Posterior vena cava (tissue), 2 donors: ENCODE measurements around the gene MLLT3. TPM values are rescaled to one million over a fixed set of nuclear protein-coding genes. Genes with fewer than 3 reads are reported as not detected.

Experiments used
- DNase-seq: peaks from one replicate; pipeline ENCODE4 v3.0.0-alpha.2; 2020; ENCODE audit warnings: low spot score
- intact Hi-C, 2 donors: fragments of 100-400 bp; cut with DNase I; formaldehyde crosslinking; loops; one replicate each; pipeline versions ENCODE4 v1.14.1 to v1.14.2; 2022 to 2023
- total RNA-seq, 2 donors: library from RNA; stranded (reverse); fragmentation: NEBNext Ultra II Directional; extraction: Animal tissue kit (Norgen Biotek cat#: 25700); gene quantifications; one replicate each; pipeline ENCODE4 v1.2.1, GENCODE V29; 2021
- donor health status: DM: yes; HTN: yes; CAD: no.
- donor health status: DM: yes; HTN: yes; CAD: no.

Gene MLLT3
- total RNA-seq, 2 donors from 2014 or later = 6.5 to 7.6 TPM

- intact Hi-C loops = no loop called here
- no peak for DNase-seq
Observed at GRCh38 chr9:20538092-20538491, 84.2 kb downstream of the MLLT3 start.

- intact Hi-C loops = no loop called here
- DNase-seq = no peak
Observed at GRCh38 chr9:20537294-20537693, 85.0 kb downstream of the MLLT3 start.

- intact Hi-C loops = no loop called here
- no peak for DNase-seq
Observed at GRCh38 chr9:20532584-20532983, 89.7 kb downstream of the MLLT3 start.

GRCh38 chr9:20529837-20530236, 92.5 kb downstream of the MLLT3 start:
- no peak for DNase-seq
- intact Hi-C loops = no loop called here

- no peak for DNase-seq
- intact Hi-C loops = no loop called here
Observed at GRCh38 chr9:20528253-20528652, 94.0 kb downstream of the MLLT3 start.

GRCh38 chr9:20526500-20527319, 95.6 kb downstream of the MLLT3 start:
- intact Hi-C loops = no loop called here
- DNase-seq = no peak

- DNase-seq = no peak
- intact Hi-C loops = no loop called here
Observed at GRCh38 chr9:20524776-20525175, 97.5 kb downstream of the MLLT3 start.

GRCh38 chr9:20518737-20519136, 103.6 kb downstream of the MLLT3 start:
- intact Hi-C loops = loop anchor here in 1 of 2 donors (10.0 kb wide), 1 partner anchor 84 kb away; no protein-coding TSS in a partner anchor
- no peak for DNase-seq

- intact Hi-C loops = loop anchor here in 1 of 2 donors (10.0 kb wide), 1 partner anchor 79 kb away; no protein-coding TSS in a partner anchor
- DNase-seq = no peak
Observed at GRCh38 chr9:20513126-20513913, 109.0 kb downstream of the MLLT3 start.

- DNase-seq = no peak
- intact Hi-C loops = loop anchor here in 1 of 2 donors (10.0 kb wide), 1 partner anchor 78 kb away; no protein-coding TSS in a partner anchor
Observed at GRCh38 chr9:20512636-20513035, 109.7 kb downstream of the MLLT3 start.

GRCh38 chr9:20512106-20512505, 110.2 kb downstream of the MLLT3 start:
- no peak for DNase-seq
- intact Hi-C loops = loop anchor here in 1 of 2 donors (10.0 kb wide), 1 partner anchor 77 kb away; no protein-coding TSS in a partner anchor

- no peak for DNase-seq
- intact Hi-C loops = loop anchor here in 1 of 2 donors (10.0 kb wide), 1 partner anchor 77 kb away; no protein-coding TSS in a partner anchor
Observed at GRCh38 chr9:20511686-20512085, 110.6 kb downstream of the MLLT3 start.

GRCh38 chr9:20509466-20509865, 112.8 kb downstream of the MLLT3 start:
- intact Hi-C loops = no loop called here
- no peak for DNase-seq

GRCh38 chr9:20508242-20508641, 114.1 kb downstream of the MLLT3 start:
- no peak for DNase-seq
- intact Hi-C loops = no loop called here

- DNase-seq = no peak
- intact Hi-C loops = no loop called here
Observed at GRCh38 chr9:20507431-20507830, 114.9 kb downstream of the MLLT3 start.

GRCh38 chr9:20506099-20506900, 116.0 kb downstream of the MLLT3 start:
- no peak for DNase-seq
- intact Hi-C loops = no loop called here

- intact Hi-C loops = no loop called here
- no peak for DNase-seq
Observed at GRCh38 chr9:20505574-20505973, 116.7 kb downstream of the MLLT3 start.

- no peak for DNase-seq
- intact Hi-C loops = no loop called here
Observed at GRCh38 chr9:20504930-20505329, 117.4 kb downstream of the MLLT3 start.

GRCh38 chr9:20500101-20500500, 122.2 kb downstream of the MLLT3 start:
- DNase-seq = no peak
- intact Hi-C loops = no loop called here
